ENCODE results near the gene OGFOD3.
"Not testable (repeated sequence)": the region's sequence is repeated elsewhere in the genome, so short reads cannot be mapped to it uniquely, and the experiment has no call there.

The OGFOD3 gene

DNA sequence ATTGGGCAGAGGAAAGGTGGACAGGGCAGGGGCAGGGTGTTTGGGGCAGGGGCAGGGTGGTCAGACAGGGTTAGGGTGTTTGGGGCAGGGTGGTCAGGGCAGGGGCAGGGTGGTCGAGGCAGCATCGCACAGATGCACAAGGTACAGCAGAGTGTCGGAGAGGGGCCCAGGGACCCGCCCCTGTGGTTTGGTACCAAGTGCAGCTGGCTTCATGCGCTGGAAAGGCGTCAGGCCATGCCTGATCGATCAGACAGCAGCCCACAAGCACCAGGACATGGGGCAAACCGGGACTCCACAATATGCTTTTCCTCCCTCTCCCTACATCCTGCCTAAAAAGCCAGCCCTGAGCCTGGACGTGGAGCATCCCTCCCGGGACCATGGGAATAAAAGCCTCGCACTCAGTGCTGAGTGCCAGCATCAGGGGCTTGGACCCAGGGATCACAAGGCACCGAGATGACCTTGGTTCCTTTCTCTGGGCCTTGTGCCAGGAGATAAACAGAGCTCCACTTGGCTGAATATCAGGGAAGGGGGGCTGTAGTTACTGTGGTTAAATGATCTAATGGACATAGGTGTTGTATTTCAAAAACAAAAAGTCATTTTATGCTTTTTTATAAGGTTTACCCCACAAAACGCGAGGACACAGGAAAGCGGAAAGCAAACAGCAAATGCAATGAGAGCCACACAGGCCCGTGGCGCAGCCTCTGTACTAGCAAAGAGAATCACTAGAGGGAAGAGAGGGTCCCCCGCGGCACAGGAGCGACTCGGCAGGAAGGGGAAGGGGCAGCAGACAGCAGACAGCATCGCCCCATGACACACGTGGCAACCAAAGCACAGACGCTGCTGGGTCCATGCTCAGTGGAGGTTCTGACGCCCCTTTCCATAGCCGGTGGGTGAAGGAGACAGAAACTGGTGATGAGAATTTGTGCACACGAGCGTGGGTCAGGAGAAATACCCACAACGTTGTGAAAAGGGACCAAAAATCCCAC, 5.6 kb downstream of the OGFOD3 start:
- intact Hi-C loops (cut with DNase I), result loop anchor here (5.0 kb wide), 1 partner anchor 61 kb away; no protein-coding TSS in a partner anchor
- DNase-seq, result no peak

DNA sequence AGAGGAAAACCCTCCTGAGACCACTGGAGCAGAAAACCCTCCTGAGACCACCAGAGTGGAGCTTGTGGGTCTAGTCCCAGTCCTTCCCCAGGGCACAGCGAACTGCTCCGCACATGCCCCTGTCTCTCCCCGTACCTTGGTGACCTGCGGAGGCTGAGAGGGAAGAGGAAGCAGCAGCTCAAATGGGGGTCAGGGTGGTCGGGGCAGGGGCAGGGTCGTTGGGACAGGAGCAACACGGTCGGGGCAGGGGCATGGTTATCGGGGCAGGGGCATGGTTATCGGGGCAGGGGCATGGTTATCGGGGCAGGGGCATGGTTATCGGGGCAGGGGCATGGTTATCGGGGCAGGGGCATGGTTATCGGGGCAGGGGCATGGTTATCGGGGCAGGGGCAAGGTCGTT, 6.3 kb downstream of the OGFOD3 start:
- intact Hi-C loops (cut with DNase I), result loop anchor here (5.0 kb wide), 1 partner anchor 60 kb away; no protein-coding TSS in a partner anchor
- DNase-seq, result not testable (repeated sequence)

DNA sequence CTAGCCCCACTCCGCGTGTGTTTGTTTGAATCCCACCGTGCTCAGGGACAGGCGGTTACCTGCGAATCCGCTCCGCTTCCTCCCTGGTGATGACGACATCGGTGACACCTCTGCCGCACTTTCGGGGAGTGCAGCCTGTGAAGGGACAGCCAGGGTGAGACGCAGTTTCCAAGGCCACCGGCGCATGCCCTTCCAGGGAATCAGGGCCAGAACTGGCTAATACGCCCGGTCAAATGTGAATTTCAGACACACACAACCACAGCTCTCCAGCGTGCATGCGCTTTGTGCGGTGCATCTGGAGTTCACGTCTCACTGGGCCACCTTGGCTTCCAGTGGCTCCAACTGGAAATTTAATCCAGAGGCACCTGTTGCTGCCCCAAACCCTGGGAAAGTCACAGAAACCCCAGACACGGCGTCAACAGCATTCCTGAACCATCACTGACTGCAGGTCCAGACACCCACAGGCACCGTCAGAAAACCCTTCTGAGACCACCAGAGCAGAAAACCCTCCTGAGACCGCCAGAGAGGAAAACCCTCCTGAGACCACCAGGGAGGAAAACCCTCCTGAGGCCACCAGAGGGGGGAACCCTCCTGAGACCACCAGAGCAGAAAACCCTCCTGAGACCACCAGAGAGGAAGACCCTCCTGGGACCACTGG, 6.9 kb downstream of the OGFOD3 start:
- intact Hi-C loops (cut with DNase I), result loop anchor here (5.0 kb wide), 1 partner anchor 59 kb away; no protein-coding TSS in a partner anchor
- no peak for DNase-seq

DNA sequence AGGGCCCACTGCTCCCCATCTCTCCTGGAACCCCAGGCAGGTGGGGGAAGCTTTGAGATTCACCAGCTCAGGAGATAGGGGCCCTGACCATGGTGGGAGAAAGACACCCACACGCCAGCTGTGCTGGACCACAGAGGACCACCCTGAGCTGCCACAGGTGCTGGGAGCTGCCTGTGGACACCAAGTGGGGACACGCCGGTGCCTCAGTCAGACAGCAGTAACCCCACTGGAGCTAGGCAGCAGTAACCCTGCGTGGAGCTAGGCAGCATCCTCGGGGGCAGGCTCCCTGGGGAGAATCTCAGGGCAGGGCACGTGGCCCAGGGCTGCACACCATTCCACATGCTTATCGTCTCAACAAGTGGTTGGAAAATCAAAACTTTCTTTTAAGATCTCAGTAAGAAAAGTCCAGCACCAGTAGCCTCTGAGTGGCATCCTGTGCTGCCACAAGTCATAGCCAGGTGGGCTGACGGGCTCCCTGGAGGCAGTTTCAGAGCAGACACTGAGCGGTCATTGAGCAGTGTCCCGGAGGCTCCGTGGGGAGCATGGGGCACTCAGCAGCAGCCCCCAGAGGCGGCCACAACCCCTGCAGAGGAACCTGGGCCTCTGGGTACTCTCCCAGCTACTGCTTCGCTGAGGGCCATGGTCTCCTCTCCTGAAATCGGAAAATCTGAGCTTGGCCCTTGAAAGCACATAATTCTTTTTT, 8.2 kb downstream of the OGFOD3 start:
- no peak for DNase-seq
- intact Hi-C loops (cut with DNase I), result loop anchor here (5.0 kb wide), 1 partner anchor 58 kb away; no protein-coding TSS in a partner anchor

DNA sequence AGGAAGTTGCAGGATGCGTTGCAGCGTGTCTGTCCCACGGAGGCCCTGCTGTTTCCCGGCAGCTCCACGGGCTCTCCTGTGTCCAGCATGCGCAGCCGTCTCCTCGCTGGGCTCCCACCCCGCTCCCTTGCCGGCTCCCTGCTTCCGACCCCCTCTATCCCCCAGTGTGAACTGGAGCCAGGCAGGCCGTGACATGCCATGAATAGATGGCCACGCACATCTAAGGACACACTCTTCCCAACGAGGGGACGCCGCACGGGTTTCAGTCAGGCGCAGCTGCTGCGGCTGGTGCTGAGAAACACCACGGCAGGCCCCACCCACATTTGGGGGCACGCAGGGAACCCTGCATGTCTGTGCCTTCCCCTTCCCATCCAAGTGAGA, 9.5 kb downstream of the OGFOD3 start:
- DNase-seq, result no peak
- intact Hi-C loops (cut with DNase I), result no loop called here

DNA sequence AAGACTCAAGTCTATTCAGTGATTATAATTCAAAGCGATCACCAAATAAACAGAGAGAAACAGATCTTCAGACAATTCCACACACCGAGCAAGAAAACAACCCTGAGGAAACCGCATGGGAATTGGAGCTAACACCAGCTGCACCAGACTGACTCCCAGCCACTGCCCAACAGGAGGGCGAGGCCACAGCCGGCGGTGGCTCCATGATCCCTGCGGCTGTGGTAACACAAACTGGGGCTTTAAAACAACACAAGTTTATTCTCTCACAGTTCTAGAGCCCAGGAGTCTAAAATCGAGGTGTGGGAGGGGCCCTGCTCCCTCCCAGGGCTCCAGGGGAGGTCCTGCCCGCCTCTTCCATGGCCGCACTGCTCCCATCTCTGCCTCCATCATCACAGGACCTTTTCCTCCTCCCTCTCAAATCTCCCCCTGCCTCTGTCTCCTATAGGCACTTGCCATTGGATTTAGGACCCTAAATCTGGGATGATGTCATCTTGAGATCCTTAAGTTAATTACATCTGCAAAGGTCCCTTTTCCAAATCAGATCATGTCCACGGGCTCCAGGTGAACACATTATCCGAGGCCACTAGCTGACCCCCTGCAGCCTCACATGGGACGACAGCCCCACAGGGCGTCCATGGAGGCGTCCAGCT, 10.0 kb downstream of the OGFOD3 start:
- DNase-seq, result no peak
- intact Hi-C loops (cut with DNase I), result no loop called here

DNA sequence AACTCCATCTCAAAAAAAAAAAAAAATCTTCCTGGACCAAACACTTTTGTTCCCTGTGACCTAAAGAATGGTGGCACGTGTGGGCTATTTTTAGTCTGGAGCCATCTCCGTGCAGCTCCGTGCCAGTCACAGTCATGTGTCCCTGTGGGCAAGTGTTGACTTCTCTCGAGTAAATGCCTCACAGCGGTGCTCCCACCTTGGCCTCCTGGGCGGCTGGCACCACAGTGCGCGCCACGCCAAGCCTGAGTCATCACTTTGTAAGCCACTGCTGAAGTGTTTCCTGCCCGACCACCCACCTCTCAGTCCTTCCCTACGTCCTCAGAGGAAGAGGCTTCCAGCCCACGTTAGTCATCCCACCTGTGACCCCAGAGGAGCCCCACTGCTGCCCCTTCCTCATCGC, 11.1 kb downstream of the OGFOD3 start:
- intact Hi-C loops (cut with DNase I), result no loop called here
- no peak for DNase-seq

DNA sequence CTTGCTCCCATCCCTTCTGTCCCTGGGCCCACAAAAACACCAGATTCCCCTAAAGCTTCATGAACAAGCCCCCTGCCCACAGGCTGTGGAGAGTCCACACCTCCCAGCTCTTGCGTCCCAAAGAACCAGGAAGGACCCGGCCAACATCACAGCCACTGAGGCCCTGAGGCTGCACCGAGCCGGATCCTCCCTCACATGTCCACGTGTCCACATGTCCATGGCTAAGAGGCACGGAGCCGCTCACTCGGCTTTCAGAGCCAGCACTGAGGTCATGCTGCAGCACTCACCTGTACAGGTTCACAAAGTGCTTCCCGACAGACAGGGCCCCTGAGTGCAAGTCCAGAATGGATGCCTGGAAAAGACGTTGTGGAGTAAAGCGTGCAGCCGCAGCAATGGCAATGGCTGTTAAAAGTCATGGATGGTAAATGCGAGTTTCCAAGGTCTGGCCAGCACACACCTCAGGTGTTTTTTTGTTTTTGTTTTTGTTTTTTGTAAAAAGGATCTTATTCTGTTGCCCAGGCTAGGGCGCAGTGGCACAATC, 12.2 kb downstream of the OGFOD3 start:
- intact Hi-C loops (cut with DNase I), result no loop called here

DNA sequence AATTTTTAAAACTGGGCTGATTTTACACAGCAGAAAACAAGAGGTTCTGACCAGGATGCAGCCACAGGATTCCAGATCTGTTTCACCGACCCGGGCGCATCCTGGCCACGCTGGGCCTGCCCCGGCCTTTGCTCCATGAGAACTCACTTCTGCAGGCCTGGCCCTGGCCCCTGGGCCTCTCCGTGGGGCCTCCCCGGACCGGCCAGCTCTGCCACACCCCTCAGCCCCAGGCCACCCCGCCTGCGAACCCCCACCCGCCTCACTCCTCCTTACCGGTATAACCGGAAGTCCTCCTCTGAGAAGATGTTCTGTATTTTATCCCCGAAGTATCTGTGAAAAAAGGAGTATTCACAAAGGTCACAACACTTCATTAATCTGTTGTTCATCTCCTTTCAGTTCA, 13.3 kb downstream of the OGFOD3 start:
- intact Hi-C loops (cut with DNase I), result no loop called here

More for the DNA sequence above, 12.2 kb downstream of the OGFOD3 start:
- no peak for DNase-seq

DNA sequence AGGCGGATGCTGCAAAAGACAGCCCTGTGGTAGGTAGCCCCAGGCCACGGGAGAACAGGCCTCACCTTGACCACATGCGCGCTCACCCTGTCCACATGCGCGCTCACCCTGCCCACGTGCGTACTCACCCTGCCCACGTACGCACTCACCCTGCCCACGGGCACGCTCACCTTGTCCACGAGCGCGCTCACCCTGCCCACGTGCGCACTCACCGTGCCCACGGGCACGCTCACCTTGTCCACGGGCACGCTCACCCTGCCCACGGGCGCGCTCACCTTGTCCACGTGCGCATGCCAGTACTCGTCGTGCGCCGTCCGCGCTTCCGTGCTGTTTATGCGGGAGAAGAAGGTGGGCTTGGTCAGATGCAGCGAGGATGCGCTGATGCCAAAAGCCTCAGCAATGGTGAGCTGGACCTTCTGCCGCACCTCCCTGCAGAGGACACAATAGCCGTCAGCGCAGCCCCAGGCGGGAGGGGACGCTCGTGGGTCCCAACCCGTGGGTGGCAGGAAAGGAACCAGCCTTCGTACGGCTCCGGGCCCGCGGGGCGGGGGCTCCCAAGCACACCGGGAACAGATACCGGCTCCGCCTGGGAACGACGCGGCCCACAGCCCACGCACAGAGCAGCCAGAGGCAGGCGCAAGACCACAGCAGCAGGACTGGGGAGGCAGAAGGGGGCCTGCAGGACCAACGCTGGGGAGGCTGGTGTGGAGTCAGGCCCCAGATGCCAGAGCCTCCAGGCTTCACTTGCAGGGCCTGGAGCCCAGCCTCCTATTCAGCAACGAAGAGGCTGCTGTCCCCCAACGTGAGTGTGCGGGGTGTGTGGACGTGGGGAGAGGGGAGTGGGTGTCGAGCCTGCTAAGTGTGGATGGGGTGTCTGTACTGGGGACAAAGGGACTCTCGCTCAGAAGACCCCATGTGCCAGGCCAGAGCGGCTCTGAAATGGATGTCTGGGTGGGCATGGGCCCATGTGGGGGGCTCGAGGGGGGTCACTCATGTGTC, 14.4 kb downstream of the OGFOD3 start:
- no peak for DNase-seq
- intact Hi-C loops (cut with DNase I), result no loop called here

More for the DNA sequence above, 13.3 kb downstream of the OGFOD3 start:
- DNase-seq, result no peak

DNA sequence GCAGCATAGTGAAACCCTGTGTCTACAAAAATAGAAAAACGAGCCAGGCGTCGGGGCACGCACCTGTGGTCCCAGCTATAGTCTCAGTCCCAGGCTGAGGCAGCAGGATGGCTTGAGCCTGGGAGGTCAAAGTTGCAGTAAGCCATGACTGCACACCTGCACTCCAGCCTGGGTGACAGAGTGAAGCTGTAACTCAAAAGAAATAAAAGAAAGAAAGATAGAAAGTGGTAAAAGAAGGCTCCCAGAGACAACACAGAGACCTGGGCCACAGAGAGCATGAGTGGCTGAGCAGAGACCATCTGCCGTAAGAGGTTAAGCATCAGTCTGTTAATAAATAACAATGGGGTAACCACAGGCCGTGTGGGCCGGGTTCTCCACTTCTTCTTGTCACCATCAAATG, 15.5 kb downstream of the OGFOD3 start:
- intact Hi-C loops (cut with DNase I), result no loop called here
- no peak for DNase-seq

DNA sequence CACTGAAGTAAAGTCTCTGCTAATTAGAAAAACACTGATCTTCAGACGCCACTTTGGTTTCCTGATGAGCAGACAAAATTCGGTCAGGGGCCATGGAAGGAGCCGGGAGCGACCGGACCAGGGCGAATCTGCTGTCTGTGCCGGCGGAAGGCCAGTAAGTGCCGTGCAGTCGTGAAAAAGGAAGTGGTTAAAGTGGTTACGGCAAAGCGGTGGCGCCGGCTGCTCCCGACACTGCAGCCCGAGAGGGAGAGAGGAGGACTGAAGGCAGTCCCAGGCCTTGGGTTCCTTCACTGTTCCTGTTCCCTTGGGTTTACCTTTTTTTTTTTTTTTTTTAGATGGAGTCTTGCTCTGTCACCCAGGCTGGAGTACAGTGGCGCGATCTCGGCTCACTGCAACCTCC, 17.6 kb downstream of the OGFOD3 start:
- intact Hi-C loops (cut with DNase I), result no loop called here
- peak in 28 of 42 donors; percentile 11 to 61 (median 37) for DNase-seq

DNA sequence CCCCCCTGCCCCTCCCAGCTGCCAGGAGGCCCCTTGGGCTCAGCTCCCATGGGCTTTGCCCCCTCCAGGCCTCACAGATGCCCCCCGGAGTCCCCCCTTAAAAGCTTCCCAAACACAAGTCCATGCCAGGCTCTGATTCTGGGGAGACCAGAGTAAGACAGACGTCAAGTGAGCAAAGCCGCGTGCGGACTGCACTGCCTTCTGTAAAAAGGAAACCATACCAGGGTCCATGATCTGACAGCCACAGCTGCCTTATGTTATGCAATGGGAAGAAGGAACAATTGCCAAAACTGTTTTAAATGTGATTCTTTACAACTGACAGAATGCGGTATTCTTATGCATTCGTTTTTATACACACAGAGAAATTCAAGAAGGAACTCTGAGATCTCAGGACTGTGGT, 18.2 kb downstream of the OGFOD3 start:
- intact Hi-C loops (cut with DNase I), result no loop called here
- no peak for DNase-seq

DNA sequence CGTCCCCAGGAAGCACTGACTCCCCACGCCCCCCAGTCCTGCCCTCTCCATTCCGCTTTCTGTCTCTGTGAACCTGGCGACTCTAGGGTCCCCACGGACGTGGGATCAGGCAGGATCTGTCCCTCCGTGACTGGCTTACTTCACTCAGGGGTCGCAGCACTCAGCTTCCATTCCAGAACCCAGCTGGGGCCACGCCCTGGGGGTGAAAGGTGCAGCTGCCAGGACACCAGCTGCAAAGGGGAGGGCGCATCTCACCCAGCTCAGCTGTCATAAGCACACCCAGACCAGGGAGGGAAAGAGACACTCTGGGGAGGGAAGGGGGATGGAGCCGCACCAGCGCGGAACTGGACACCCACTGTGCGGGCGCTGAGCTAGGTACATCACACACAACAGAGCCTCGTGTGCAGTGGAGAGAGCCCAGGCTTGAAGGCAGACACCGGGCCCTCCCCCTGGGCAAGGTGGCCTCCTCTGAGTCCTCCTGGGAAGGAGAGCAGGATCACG, 18.7 kb downstream of the OGFOD3 start:
- DNase-seq, result no peak
- intact Hi-C loops (cut with DNase I), result no loop called here

DNA sequence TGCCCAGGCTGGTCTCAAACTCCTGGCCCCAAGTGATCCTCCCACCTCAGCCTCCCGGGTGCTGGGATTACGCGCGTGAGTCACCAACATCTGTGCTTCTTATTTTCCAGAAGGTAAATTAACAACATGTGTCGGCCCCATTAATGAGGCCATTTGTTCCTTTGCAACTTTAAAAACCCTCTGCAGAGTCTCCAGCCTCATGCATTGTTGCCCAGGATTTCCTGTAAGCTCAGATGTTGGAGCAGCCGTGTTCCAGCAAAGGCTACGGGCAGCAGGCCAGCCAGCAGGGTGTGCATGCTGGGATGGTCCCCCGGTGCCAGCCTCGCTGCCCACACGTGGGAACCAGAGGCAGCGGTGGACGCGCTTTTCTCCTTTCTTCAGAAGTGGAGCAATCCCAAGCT, 19.3 kb downstream of the OGFOD3 start:
- DNase-seq, result peak in 26 of 42 donors; percentile 19 to 74 (median 43)
- intact Hi-C loops (cut with DNase I), result no loop called here

DNA sequence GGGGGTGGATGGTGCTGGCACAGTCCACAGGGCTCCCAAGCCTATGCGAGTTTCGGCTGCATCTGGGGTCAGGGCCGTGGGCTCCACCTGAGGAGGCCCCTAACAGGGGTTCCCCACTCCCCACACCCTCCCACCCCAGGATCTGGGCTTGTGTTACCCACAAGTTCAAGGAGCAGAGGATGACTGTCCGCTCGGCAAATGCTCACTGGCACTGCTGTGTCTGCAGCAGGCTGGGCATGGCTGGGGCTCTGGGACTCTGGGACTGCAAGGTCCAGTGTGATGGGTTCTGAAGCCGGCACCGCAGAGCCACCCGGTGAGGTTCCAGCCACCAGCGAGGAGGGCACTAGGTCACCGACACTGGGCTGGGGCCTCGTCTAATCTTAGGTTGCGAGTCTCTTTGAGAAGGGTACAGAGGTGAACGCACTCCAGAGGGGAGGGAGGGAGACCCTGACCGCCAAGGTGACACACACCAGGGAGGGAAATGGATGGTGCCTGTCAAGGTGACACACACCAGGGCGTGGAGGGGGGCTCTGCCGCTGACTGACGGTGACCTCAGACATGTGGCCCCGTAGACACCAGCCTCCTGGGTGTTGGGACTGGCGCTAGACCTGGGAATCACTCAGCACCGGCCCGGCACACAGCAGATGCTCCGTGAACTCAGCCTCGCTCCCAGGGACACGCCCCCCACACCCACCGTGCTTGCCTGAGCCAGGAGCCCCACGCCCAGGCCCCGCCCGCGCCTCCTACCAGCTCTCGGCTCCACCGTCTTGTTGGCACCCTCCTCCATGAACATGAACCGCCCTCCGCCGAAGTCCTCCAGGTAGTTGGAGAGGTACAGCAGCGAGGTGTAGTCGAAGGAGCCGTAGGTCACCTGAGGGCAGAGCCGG, 20.7 kb downstream of the OGFOD3 start:
- DNase-seq, result peak in 7 of 42 donors; percentile 11 to 64 (median 15)
- intact Hi-C loops (cut with DNase I), result no loop called here

Data from head of caudate nucleus (tissue), 42 donors.